HG03575 (cell line): ENCODE results near the gene CLIC5.

Experiments used
- ATAC-seq: cut with Tn5 transposase; IDR thresholded peaks from one replicate; pipeline ENCODE4 v1.9.1; 2021; ENCODE audit not compliant: unreplicated experiment, insufficient number of reproducible peaks, low FRiP score; ENCODE audit errors: extremely low read depth

The CLIC5 gene

DNA sequence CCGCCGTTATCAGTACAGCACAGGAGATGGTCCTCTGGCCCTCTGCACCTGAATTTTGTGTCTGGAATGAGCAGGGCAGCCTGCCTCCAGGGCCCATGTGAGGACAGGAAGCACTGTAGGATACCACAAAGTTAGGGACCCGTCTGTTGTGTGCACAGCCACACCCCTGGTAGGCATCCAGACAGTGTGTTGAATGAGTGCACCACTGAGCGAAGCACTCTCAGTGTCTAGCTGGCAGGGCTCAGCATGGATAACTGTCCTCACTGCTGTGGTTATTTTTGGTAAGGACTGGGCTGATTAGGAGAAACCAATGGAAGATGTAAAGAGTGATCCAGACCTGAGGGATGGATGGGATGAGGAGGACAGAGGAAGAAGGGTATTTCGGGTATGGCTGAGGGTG is 178.7 kb downstream of the CLIC5 start:
- ATAC-seq, result no peak

DNA sequence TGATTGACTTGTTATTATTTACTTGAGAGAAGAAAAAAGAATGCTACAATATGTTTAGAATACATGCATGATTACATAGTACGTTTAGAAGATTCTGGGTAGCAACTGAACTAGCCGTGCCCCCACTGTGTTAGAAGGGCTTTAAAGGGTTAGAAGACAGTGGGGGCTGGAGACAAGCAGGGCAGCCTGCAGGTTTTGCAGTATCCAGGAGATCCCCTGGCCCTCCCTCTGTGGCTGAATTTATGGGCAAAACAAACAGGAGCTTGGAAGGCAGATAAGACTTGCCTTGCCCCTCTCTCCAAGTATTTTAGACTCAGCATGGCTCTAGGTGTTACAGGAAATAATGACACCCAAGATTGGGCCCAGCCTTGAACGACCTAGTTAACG is 179.2 kb downstream of the CLIC5 start:
- no peak for ATAC-seq

DNA sequence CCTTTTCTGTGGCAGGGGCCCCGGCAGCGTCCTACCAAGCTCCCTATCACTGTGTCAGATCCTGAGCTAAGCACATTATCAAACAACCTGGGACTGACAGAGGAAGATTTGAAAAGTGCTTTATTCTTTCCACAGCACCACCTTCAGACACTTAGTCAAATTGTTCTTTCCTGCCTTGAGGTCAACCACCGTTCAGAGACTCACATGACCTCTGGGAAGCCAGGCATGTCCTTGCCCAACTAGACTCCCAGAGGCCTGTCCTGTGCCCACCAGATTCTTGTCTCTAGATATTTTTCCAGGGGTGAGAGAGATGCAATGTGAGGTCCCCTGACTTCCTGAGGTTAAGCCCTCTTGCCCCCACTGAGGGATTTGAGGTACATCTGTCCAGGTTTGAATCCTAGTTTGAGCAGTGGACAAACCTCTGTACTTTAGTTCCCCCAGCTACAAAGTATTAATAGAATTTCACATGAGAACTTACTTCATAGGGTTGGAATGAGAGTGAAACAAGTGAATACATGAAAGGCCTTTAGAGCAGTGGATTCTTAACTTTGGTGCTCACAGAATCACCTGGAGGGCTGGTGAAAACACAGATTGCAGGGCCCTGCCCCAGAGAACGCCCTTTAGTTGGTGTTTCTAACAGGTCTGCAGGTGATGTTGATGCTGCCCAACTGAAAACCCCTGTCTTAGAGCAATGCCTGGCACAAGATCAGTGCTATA is 179.8 kb downstream of the CLIC5 start:
- ATAC-seq, result no peak

DNA sequence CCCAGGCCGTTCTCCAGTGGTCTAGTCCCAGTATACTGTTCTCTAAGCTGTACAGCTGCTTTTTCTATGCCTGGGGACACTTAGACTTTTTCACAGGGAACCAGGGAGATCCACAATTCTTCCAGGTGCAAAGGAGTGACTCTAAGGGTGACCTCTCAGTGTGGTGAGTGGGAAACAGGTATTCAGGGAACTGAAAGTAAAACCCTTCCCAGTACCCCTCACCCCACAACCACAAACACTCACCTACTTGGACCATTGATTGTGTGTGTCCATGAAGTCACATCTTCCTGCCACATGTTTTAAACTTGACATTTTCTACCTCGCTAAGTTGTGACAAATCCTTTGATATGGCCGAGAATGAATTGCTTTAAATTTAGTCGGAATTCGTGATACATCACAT is 183.6 kb downstream of the CLIC5 start:
- ATAC-seq, result no peak
